PFSK-1 (cell line): ENCODE data around the gene MARCHF2.

Experiments
- POLR2AphosphoS5 ChIP-seq: IDR thresholded peaks from 2 replicates; pipeline ENCODE4 v1.6.1; 2012; ENCODE audit warnings: low read depth, mild to moderate bottlenecking, control low read depth, low read length, moderate library complexity
- SIN3A ChIP-seq: IDR thresholded peaks from 2 replicates; pipeline ENCODE4 v1.6.1; 2012; ENCODE audit warnings: mild to moderate bottlenecking, low read length, moderate library complexity, borderline replicate concordance; ENCODE audit not compliant: insufficient read depth
- TAF1 ChIP-seq: IDR thresholded peaks from 2 replicates; pipeline ENCODE4 v1.6.1; 2012; ENCODE audit warnings: low read length, control low read depth, borderline replicate concordance; ENCODE audit not compliant: insufficient read depth

GRCh38 chr19:8457209-8457608, 44.1 kb downstream of the MARCHF2 start:
- TF ChIP-seq TAF1 (no peak), POLR2AphosphoS5 (no peak), SIN3A (no peak)
